GM21737 (cell line): ENCODE data around the gene C2CD2.

Experiments
- ATAC-seq: cut with Tn5 transposase; IDR thresholded peaks from one replicate; pipeline ENCODE4 v1.9.1; 2021; ENCODE audit warnings: mild to moderate bottlenecking, moderate library complexity; ENCODE audit not compliant: unreplicated experiment

Gene C2CD2

GRCh38 chr21:41869771-41870170 lies 84.0 kb downstream of the C2CD2 start:
- no peak for ATAC-seq

GRCh38 chr21:41868062-41868710 lies 85.6 kb downstream of the C2CD2 start:
- ATAC-seq: peak; percentile 42

- ATAC-seq: no peak
These were observed 86.5 kb downstream of the C2CD2 start for GRCh38 chr21:41867313-41867712.

- ATAC-seq: no peak
These were observed 87.5 kb downstream of the C2CD2 start for GRCh38 chr21:41866274-41866809.

GRCh38 chr21:41865002-41865777 lies 88.6 kb downstream of the C2CD2 start:
- peak; percentile 48 for ATAC-seq

- ATAC-seq: no peak
These were observed 89.4 kb downstream of the C2CD2 start for GRCh38 chr21:41864311-41865001.

- ATAC-seq: no peak
These were observed 90.4 kb downstream of the C2CD2 start for GRCh38 chr21:41863439-41863740.

- ATAC-seq: no peak
These were observed 91.8 kb downstream of the C2CD2 start for GRCh38 chr21:41861987-41862386.

GRCh38 chr21:41861255-41861654 lies 92.6 kb downstream of the C2CD2 start:
- no peak for ATAC-seq

GRCh38 chr21:41859297-41859980 lies 94.4 kb downstream of the C2CD2 start:
- no peak for ATAC-seq

GRCh38 chr21:41858466-41859296 lies 95.1 kb downstream of the C2CD2 start:
- no peak for ATAC-seq

- ATAC-seq: no peak
These were observed 96.0 kb downstream of the C2CD2 start for GRCh38 chr21:41857771-41858300.

GRCh38 chr21:41856572-41856971 lies 97.2 kb downstream of the C2CD2 start:
- ATAC-seq: no peak

- no peak for ATAC-seq
These were observed 99.3 kb downstream of the C2CD2 start for GRCh38 chr21:41854426-41854995.

- no peak for ATAC-seq
These were observed 100.9 kb downstream of the C2CD2 start for GRCh38 chr21:41852929-41853320.

- ATAC-seq: no peak
These were observed 101.5 kb downstream of the C2CD2 start for GRCh38 chr21:41852151-41852928.

- no peak for ATAC-seq
These were observed 102.6 kb downstream of the C2CD2 start for GRCh38 chr21:41851090-41851790.

GRCh38 chr21:41850085-41850484 lies 103.7 kb downstream of the C2CD2 start:
- ATAC-seq: no peak
